Skeletal muscle tissue (tissue), 4 donors: Measurements from ENCODE around the gene XPO1. TPM values are rescaled to one million over a fixed set of nuclear protein-coding genes. Genes with fewer than 3 reads are reported as not detected.
"Not testable (repeated sequence)": the region's sequence is repeated elsewhere in the genome, so short reads cannot be mapped to it uniquely, and the experiment has no call there.

Source experiments
- H3K27ac ChIP-seq: one replicate; pipeline ENCODE4 v1.7.0; 2013; ENCODE audit warnings: mild to moderate bottlenecking, low read depth, low read length, inconsistent platforms
- H3K27me3 ChIP-seq, 3 donors: one replicate each; pipeline ENCODE4 v1.7.0; 2013; ENCODE audit warnings: low read length in 3 of 3; ENCODE audit not compliant: control insufficient read depth in 3 of 3, insufficient read depth in 3 of 3
- H3K36me3 ChIP-seq, 3 donors: one replicate each; pipeline ENCODE4 v1.7.0; 2013; ENCODE audit warnings: low read length in 3 of 3; ENCODE audit not compliant: control insufficient read depth in 3 of 3, insufficient read depth in 3 of 3
- H3K4me1 ChIP-seq, 3 donors: one replicate each; pipeline ENCODE4 v1.7.0; 2013; ENCODE audit warnings: low read length in 3 of 3, mild to moderate bottlenecking in 3 of 3; ENCODE audit not compliant: control insufficient read depth in 3 of 3, insufficient read depth in 3 of 3
- H3K4me3 ChIP-seq, 3 donors: one replicate each; pipeline ENCODE4 v1.7.0; 2013; ENCODE audit warnings: low read length in 3 of 3
- H3K9ac ChIP-seq, 3 donors: one replicate each; pipeline ENCODE4 v1.7.0; 2013; ENCODE audit warnings: low read length in 3 of 3, mild to moderate bottlenecking in 3 of 3, moderate library complexity in 2 of 3, low read depth in 1 of 3
- H3K9me3 ChIP-seq, 3 donors: one replicate each; pipeline ENCODE4 v1.7.0; 2013; ENCODE audit warnings: low read length in 3 of 3; ENCODE audit not compliant: control insufficient read depth in 3 of 3
- total RNA-seq: library from RNA; depleted of rRNA; stranded (reverse); fragments of >200 nt; gene quantifications from one replicate; pipeline ENCODE4 v1.2.3, GENCODE V29; 2014
- donor health status: Osteomylitis.

Gene XPO1
- 458 TPM for total RNA-seq

- peak within 1 kb of the TSS; percentile 88 to 97 (median 93) for H3K9ac ChIP-seq
- peak within 1 kb of the TSS; percentile 75 to 98 (median 80) for H3K4me3 ChIP-seq
- peak within 1 kb of the TSS; percentile 97 for H3K27ac ChIP-seq
- H3K27me3 ChIP-seq, result no peaks in the 10 kb centered on the region
- no peaks in the 10 kb centered on the region for H3K9me3 ChIP-seq
- H3K4me1 ChIP-seq, result peaks cover 16 to 22% (median 22%) of the 10 kb centered on the region in 3 donors
- no peaks in the 10 kb centered on the region for H3K36me3 ChIP-seq
Measured at GRCh38 chr2:61538200-61538919, at the start of gene XPO1. Gene XPO1, minus strand, starts transcription at chr2:61538356. Its CDS starts 4,459 bp downstream, at chr2:61533897.

- H3K4me1 ChIP-seq, H3K4me3 ChIP-seq, H3K9me3 ChIP-seq, H3K27me3 ChIP-seq, H3K36me3 ChIP-seq, H3K9ac ChIP-seq, H3K27ac ChIP-seq: not testable (repeated sequence)
Measured at GRCh38 chr2:61586928-61587327, 48.8 kb upstream of the XPO1 start.

- H3K9ac ChIP-seq, result no peak overlapping the region
- no peak overlapping the region for H3K27ac ChIP-seq
- H3K27me3 ChIP-seq, result no peaks in the 10 kb centered on the region
- no peaks in the 10 kb centered on the region for H3K36me3 ChIP-seq
- no peaks in the 10 kb centered on the region for H3K9me3 ChIP-seq
- H3K4me1 ChIP-seq, result no peaks in the 10 kb centered on the region
- no peak overlapping the region for H3K4me3 ChIP-seq
Measured at GRCh38 chr2:61585383-61585782, 47.2 kb upstream of the XPO1 start.

GRCh38 chr2:61584368-61584767 lies 46.2 kb upstream of the XPO1 start:
- H3K9ac ChIP-seq, H3K27ac ChIP-seq: not testable (repeated sequence)

GRCh38 chr2:61582165-61582564 lies 44.0 kb upstream of the XPO1 start:
- H3K4me1 ChIP-seq, result no peaks in the 10 kb centered on the region
- no peaks in the 10 kb centered on the region for H3K36me3 ChIP-seq
- H3K4me3 ChIP-seq, result no peak overlapping the region
- no peak overlapping the region for H3K27ac ChIP-seq
- no peak overlapping the region for H3K9ac ChIP-seq
- no peaks in the 10 kb centered on the region for H3K27me3 ChIP-seq
- no peaks in the 10 kb centered on the region for H3K9me3 ChIP-seq

More at GRCh38 chr2:61584368-61584767, 46.2 kb upstream of the XPO1 start:
- H3K4me3 ChIP-seq, H3K9me3 ChIP-seq, H3K36me3 ChIP-seq, H3K4me1 ChIP-seq, H3K27me3 ChIP-seq: not testable (repeated sequence)

GRCh38 chr2:61581716-61582115 lies 43.6 kb upstream of the XPO1 start:
- Histone ChIP-seq H3K36me3 (no peaks in the 10 kb centered on the region), H3K27ac (no peak overlapping the region), H3K27me3 (no peaks in the 10 kb centered on the region), H3K4me3 (no peak overlapping the region), H3K4me1 (no peaks in the 10 kb centered on the region), H3K9me3 (no peaks in the 10 kb centered on the region), H3K9ac (no peak overlapping the region)

GRCh38 chr2:61575447-61575859 lies 37.3 kb upstream of the XPO1 start:
- no peaks in the 10 kb centered on the region for H3K36me3 ChIP-seq
- H3K27me3 ChIP-seq, result no peaks in the 10 kb centered on the region
- H3K4me3 ChIP-seq, result no peak overlapping the region
- H3K27ac ChIP-seq, result no peak overlapping the region
- H3K4me1 ChIP-seq, result no peaks in the 10 kb centered on the region
- H3K9ac ChIP-seq, result no peak overlapping the region
- no peaks in the 10 kb centered on the region for H3K9me3 ChIP-seq

GRCh38 chr2:61566566-61566965 lies 28.4 kb upstream of the XPO1 start:
- Histone ChIP-seq H3K9ac (no peak overlapping the region), H3K27ac (no peak overlapping the region), H3K9me3 (no peaks in the 10 kb centered on the region), H3K4me3 (no peak overlapping the region), H3K4me1 (no peaks in the 10 kb centered on the region), H3K36me3 (no peaks in the 10 kb centered on the region), H3K27me3 (no peaks in the 10 kb centered on the region)

GRCh38 chr2:61562615-61563014 lies 24.5 kb upstream of the XPO1 start:
- H3K27ac ChIP-seq, result no peak overlapping the region
- H3K9me3 ChIP-seq, result no peaks in the 10 kb centered on the region
- no peak overlapping the region for H3K4me3 ChIP-seq
- H3K27me3 ChIP-seq, result no peaks in the 10 kb centered on the region
- H3K4me1 ChIP-seq, result no peaks in the 10 kb centered on the region
- no peaks in the 10 kb centered on the region for H3K36me3 ChIP-seq
- no peak overlapping the region for H3K9ac ChIP-seq

GRCh38 chr2:61558160-61558559 lies 20.0 kb upstream of the XPO1 start:
- H3K9me3 ChIP-seq, result no peaks in the 10 kb centered on the region
- H3K9ac ChIP-seq, result no peak overlapping the region
- H3K4me1 ChIP-seq, result no peaks in the 10 kb centered on the region
- no peak overlapping the region for H3K27ac ChIP-seq
- no peaks in the 10 kb centered on the region for H3K36me3 ChIP-seq
- no peaks in the 10 kb centered on the region for H3K27me3 ChIP-seq
- H3K4me3 ChIP-seq, result no peak overlapping the region
